Measurements from ENCODE around the gene AGAP1.

DNA sequence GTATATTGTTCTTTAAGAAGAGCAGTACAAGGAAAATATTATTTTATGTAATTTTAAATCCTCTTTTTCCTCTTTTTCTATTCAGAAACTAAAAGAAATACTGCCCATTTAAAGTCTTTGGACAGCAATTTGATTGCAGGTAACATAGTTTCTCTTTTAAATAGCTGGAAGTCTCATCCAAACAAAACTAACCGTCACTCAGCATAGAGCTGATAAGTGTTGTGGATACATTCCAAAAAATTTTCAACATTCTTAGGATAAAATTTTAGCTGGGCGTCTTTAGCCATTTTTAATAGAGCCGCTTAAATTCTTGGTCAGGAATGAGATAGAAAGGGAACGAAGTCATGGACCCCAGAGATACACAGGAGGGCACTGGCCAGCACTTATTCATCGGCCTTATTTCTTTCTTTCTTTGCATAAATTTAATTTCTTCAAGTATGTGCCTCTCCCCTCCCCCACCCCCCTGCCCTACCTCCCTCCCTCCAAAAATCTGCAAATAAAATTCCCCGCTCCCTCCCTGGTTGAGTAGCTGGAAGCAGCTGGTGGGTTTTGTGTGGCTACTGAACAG, 592.6 kb downstream of the AGAP1 start:
- TF ChIP-seq, protein P1, sequence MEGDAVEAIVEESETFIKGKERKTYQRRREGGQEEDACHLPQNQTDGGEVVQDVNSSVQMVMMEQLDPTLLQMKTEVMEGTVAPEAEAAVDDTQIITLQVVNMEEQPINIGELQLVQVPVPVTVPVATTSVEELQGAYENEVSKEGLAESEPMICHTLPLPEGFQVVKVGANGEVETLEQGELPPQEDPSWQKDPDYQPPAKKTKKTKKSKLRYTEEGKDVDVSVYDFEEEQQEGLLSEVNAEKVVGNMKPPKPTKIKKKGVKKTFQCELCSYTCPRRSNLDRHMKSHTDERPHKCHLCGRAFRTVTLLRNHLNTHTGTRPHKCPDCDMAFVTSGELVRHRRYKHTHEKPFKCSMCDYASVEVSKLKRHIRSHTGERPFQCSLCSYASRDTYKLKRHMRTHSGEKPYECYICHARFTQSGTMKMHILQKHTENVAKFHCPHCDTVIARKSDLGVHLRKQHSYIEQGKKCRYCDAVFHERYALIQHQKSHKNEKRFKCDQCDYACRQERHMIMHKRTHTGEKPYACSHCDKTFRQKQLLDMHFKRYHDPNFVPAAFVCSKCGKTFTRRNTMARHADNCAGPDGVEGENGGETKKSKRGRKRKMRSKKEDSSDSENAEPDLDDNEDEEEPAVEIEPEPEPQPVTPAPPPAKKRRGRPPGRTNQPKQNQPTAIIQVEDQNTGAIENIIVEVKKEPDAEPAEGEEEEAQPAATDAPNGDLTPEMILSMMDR (IDR thresholded peaks at IDR 0.05), result no peak
- TF ChIP-seq POLR2A (IDR thresholded peaks at IDR 0.05), result no peak
